Measurements from ENCODE around the gene NEK7. TPM values are rescaled to one million over a fixed set of nuclear protein-coding genes. Genes with fewer than 3 reads are reported as not detected.
A peak's percentile ranks its signal among the peaks of the same experiment; 100 is the strongest.

Gene NEK7
- total RNA-seq, 1 experiment from 2014 or later: 83.1 TPM

- DNase-seq (ENCODE audit: low read depth): no peak
Observed at GRCh38 chr1:198143797-198144196, 13.0 kb upstream of the NEK7 start.

GRCh38 chr1:198147216-198147615, 9.6 kb upstream of the NEK7 start:
- no peak for DNase-seq (ENCODE audit: low read depth)

GRCh38 chr1:198150369-198150768, 6.4 kb upstream of the NEK7 start:
- DNase-seq (ENCODE audit: low read depth): no peak

GRCh38 chr1:198151688-198152087, 5.1 kb upstream of the NEK7 start:
- no peak for DNase-seq (ENCODE audit: low read depth)

- peak; percentile 45 for DNase-seq (ENCODE audit: low read depth)
Observed at GRCh38 chr1:198153103-198153502, 3.7 kb upstream of the NEK7 start.

GRCh38 chr1:198153804-198154203, 3.0 kb upstream of the NEK7 start:
- DNase-seq (ENCODE audit: low read depth): no peak

GRCh38 chr1:198155253-198155652, 1.5 kb upstream of the NEK7 start:
- DNase-seq (ENCODE audit: low read depth): peak; percentile 71

- peak; percentile 71 for DNase-seq (ENCODE audit: low read depth)
Observed at GRCh38 chr1:198156111-198156744, 570 bp upstream of the NEK7 start.

GRCh38 chr1:198157241-198157846, 546 bp downstream of the NEK7 start:
- DNase-seq (ENCODE audit: low read depth): peak; percentile 88

GRCh38 chr1:198157847-198158725, 1.3 kb downstream of the NEK7 start:
- DNase-seq (ENCODE audit: low read depth): peak; percentile 33

GRCh38 chr1:198158735-198159589, 2.2 kb downstream of the NEK7 start:
- DNase-seq (ENCODE audit: low read depth): peak; percentile 83

GRCh38 chr1:198160222-198160621, 3.4 kb downstream of the NEK7 start:
- no peak for DNase-seq (ENCODE audit: low read depth)

- no peak for DNase-seq (ENCODE audit: low read depth)
Observed at GRCh38 chr1:198160946-198161614, 4.3 kb downstream of the NEK7 start.

GRCh38 chr1:198161718-198162090, 4.9 kb downstream of the NEK7 start:
- no peak for DNase-seq (ENCODE audit: low read depth)

GRCh38 chr1:198162091-198162767, 5.4 kb downstream of the NEK7 start:
- DNase-seq (ENCODE audit: low read depth): no peak

GRCh38 chr1:198165927-198166647, 9.3 kb downstream of the NEK7 start:
- no peak for DNase-seq (ENCODE audit: low read depth)

GRCh38 chr1:198166900-198167299, 10.1 kb downstream of the NEK7 start:
- no peak for DNase-seq (ENCODE audit: low read depth)

GRCh38 chr1:198167436-198167934, 10.7 kb downstream of the NEK7 start:
- peak; percentile 55 for DNase-seq (ENCODE audit: low read depth)

- DNase-seq (ENCODE audit: low read depth): peak; percentile 73
Observed at GRCh38 chr1:198168227-198168626, 11.4 kb downstream of the NEK7 start.

GRCh38 chr1:198169672-198170071, 12.9 kb downstream of the NEK7 start:
- DNase-seq (ENCODE audit: low read depth): no peak
